ACC112 (cell line): ENCODE results near the gene ZBED1.

Experiments used
- H2AFZ ChIP-seq: fragments of 200-600 bp; sonication (generic); one replicate; pipeline ENCODE4 v1.6.0; 2017; ENCODE audit warnings: antibody characterized with exemption, low read length; ENCODE audit not compliant: unreplicated experiment
- H3K27ac ChIP-seq: fragments of 200-600 bp; sonication (generic); 2 replicates; pipeline ENCODE4 v1.5.1; 2014; ENCODE audit warnings: low read depth, mild to moderate bottlenecking, antibody characterized with exemption, low read length, moderate library complexity
- H3K27me3 ChIP-seq: fragments of 200-600 bp; sonication (generic); 2 replicates; pipeline ENCODE4 v1.6.1; 2014; ENCODE audit warnings: mild to moderate bottlenecking, antibody characterized with exemption, low read length, moderate library complexity, mixed read lengths; ENCODE audit not compliant: insufficient read depth
- H3K36me3 ChIP-seq: fragments of 200-600 bp; sonication (generic); 2 replicates; pipeline ENCODE4 v1.6.1; 2016; ENCODE audit warnings: mild to moderate bottlenecking, antibody characterized with exemption, low read length, moderate library complexity, mixed read lengths; ENCODE audit not compliant: insufficient read depth
- H3K4me1 ChIP-seq: fragments of 200-600 bp; sonication (generic); one replicate; pipeline ENCODE4 v1.6.1; 2016; ENCODE audit warnings: low read length, mixed read lengths; ENCODE audit not compliant: insufficient read depth, unreplicated experiment, control insufficient read depth
- H3K4me3 ChIP-seq: fragments of 200-600 bp; sonication (generic); 2 replicates; pipeline ENCODE4 v1.5.1; 2014; ENCODE audit warnings: mild to moderate bottlenecking, low read depth, low read length
- H3K79me2 ChIP-seq: fragments of 200-600 bp; sonication (generic); one replicate; pipeline ENCODE4 v1.6.0; 2016; ENCODE audit warnings: low read length; ENCODE audit not compliant: control insufficient read depth, unreplicated experiment, insufficient read depth

Gene ZBED1

DNA sequence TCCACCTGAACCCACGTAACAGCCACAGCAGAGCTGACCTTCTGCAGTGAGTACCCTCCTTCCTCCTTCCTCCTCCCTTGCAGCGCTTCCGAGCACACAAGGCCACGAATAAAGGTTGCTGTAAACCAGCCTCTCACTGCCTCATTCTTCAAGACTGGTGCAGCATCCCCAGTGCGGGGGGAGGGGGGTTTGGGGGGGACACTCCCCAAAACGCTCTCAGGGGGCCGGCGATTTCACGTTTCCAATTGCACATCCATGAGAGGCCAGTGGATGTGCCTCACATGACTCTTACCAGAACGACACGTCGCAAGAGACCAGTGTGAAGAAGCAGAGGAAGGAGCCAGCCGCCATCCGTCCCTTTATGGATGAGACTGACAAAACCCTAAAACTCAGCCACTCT lies 5.2 kb downstream of the ZBED1 start:
- Histone ChIP-seq H3K4me3 (no peak overlapping the region), H3K79me2 (peaks cover 77% of the 10 kb centered on the region), H3K4me1 (peaks cover 26% of the 10 kb centered on the region), H3K27ac (no peak overlapping the region), H3K36me3 (peaks cover 20% of the 10 kb centered on the region), H3K27me3 (no peaks in the 10 kb centered on the region), H2AFZ (no peak overlapping the region)

DNA sequence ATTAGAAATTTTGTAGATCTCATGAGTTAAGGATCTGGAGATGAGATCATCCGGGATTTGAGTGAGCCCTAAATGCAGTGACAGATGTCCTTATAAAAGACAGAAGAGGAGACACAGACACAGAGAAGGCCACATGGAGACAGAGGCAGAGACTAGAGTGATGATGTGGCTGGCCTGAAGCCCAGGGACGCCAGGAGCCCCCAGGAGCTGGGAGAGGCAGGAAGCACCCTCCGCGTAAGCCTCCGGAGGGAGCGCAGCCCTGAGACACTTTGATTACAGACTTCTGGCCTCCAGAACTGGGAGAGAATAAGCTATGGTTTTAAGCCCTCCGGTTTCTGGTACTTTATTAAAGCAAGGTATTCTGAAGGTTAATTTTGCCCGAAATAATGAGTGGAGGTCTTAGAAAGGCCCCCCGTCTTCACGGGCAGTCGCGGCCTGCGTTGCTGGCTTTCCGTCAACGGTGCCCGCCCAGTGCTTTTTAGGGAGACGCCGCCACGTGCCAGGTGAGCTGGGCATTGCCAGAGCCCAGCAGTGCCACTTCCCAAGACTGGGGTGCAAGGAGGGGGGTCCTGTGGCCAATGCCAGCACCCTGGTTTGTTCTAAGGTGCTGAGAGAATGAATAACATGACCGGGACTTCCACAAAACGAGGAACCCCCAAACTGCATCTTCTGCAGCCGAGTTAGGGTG lies 8.1 kb downstream of the ZBED1 start:
- H3K27ac ChIP-seq = no peak overlapping the region
- H3K4me1 ChIP-seq = peaks cover 5% of the 10 kb centered on the region
- peaks cover 50% of the 10 kb centered on the region for H3K79me2 ChIP-seq

DNA sequence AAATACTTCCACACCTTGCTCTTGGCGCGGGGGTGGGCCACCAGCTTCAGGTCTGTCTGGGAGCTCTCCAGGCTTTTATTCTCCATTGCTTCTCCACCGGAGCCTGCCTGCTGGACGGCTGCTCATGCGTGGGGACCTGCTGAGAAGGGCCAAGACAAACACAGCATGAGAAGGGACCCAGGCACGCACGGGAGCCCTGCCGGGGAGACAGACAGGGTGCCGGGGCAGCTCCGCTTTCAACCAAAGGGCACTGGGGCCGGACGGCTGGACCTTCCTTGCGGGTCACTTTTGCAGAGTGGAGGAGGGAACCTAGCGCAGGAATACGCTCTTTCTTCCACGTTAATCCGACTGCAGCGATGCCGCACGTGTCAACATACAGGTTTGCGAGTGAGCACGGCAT lies 10.1 kb downstream of the ZBED1 start:
- no peak overlapping the region for H3K27ac ChIP-seq
- H2AFZ ChIP-seq = no peak overlapping the region
- H3K27me3 ChIP-seq = no peaks in the 10 kb centered on the region
- no peak overlapping the region for H3K4me3 ChIP-seq
- H3K79me2 ChIP-seq = peaks cover 36% of the 10 kb centered on the region
- peaks cover 42% of the 10 kb centered on the region for H3K36me3 ChIP-seq
- peaks cover 3% of the 10 kb centered on the region for H3K4me1 ChIP-seq

More for the DNA sequence above, 8.1 kb downstream of the ZBED1 start:
- Histone ChIP-seq H2AFZ (no peak overlapping the region), H3K4me3 (no peak overlapping the region), H3K27me3 (no peaks in the 10 kb centered on the region), H3K36me3 (peaks cover 40% of the 10 kb centered on the region)

- H3K27ac ChIP-seq = no peak overlapping the region
- no peak overlapping the region for H3K4me3 ChIP-seq
- peaks cover 36% of the 10 kb centered on the region for H3K79me2 ChIP-seq
- peaks cover 38% of the 10 kb centered on the region for H3K36me3 ChIP-seq
- H2AFZ ChIP-seq = no peak overlapping the region
- H3K27me3 ChIP-seq = no peaks in the 10 kb centered on the region
- H3K4me1 ChIP-seq = peaks cover 9% of the 10 kb centered on the region
Measured at GRCh38 chrX:2489446-2490445, 11.0 kb downstream of the ZBED1 start.

GRCh38 chrX:2488621-2489285 lies 12.0 kb downstream of the ZBED1 start:
- Histone ChIP-seq H2AFZ (no peak overlapping the region), H3K36me3 (peaks cover 38% of the 10 kb centered on the region), H3K79me2 (peaks cover 37% of the 10 kb centered on the region), H3K27me3 (no peaks in the 10 kb centered on the region), H3K4me3 (no peak overlapping the region), H3K27ac (no peak overlapping the region), H3K4me1 (peaks cover 18% of the 10 kb centered on the region)

- peaks cover 19% of the 10 kb centered on the region for H3K4me1 ChIP-seq
- no peaks in the 10 kb centered on the region for H3K27me3 ChIP-seq
- no peak overlapping the region for H2AFZ ChIP-seq
- no peak overlapping the region for H3K4me3 ChIP-seq
- H3K27ac ChIP-seq = no peak overlapping the region
- peaks cover 38% of the 10 kb centered on the region for H3K36me3 ChIP-seq
- H3K79me2 ChIP-seq = peaks cover 32% of the 10 kb centered on the region
Measured at GRCh38 chrX:2487366-2487765, 13.4 kb downstream of the ZBED1 start.

- Histone ChIP-seq H3K4me1 (peaks cover 19% of the 10 kb centered on the region), H3K27me3 (no peaks in the 10 kb centered on the region), H3K79me2 (peaks cover 26% of the 10 kb centered on the region), H2AFZ (no peak overlapping the region), H3K4me3 (no peak overlapping the region), H3K36me3 (peaks cover 32% of the 10 kb centered on the region), H3K27ac (peak overlapping the region; percentile 88; the same call in 1 of the 2 replicates)
Measured at GRCh38 chrX:2486476-2487133, 14.2 kb downstream of the ZBED1 start.

GRCh38 chrX:2485789-2486345 lies 14.9 kb downstream of the ZBED1 start:
- no peak overlapping the region for H3K4me3 ChIP-seq
- peaks cover 24% of the 10 kb centered on the region for H3K79me2 ChIP-seq
- peak overlapping the region; percentile 25 for H2AFZ ChIP-seq
- H3K36me3 ChIP-seq = peaks cover 29% of the 10 kb centered on the region
- no peaks in the 10 kb centered on the region for H3K27me3 ChIP-seq
- peak overlapping the region; percentile 88 for H3K27ac ChIP-seq
- peaks cover 19% of the 10 kb centered on the region for H3K4me1 ChIP-seq

DNA sequence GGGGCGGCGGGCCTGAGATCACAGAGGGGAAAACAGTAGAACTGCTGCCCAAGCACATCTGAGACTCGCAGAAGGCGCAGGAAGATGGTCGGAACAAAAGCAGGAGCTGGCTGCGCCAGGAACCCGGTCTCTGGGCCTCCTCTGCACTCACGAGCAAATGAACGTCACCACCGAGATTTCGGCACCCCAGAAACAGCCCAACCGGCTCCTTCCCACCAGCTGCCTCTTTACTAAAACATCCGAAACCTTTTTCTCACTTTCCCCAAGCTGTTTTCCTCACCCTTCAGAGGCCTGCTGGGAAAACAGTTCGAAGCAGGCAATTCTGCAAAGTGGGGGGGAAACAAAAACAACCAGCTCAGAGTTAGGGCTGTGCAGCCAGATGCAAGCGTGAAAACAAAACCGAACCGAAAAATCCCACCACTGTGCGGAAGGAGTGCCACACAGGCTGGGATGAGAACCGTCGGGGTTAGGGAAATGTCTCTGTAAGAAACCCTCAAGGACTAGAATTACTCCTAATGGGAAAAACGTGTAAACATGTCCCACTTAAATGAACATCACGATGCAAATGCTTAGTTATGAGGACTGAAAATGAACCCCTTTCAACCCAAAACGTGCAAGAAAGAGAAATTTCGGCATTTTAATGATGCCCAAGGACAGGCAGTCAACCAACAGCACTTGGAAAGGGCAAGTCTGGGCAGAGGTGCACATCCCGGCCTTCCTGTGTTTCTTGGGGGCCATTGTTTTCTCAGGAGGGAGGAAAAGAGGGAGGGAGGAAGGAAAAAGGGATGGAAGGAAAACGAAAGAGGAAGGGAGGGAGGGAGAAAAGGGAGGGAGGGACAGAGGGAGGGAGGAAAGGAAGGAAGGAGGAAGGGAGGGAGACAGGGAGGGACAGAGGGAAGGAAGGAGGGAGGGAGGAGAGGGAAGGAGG lies 15.8 kb downstream of the ZBED1 start:
- Histone ChIP-seq H3K4me1 (peaks cover 19% of the 10 kb centered on the region), H3K36me3 (peaks cover 26% of the 10 kb centered on the region), H3K79me2 (peaks cover 27% of the 10 kb centered on the region), H3K27me3 (no peaks in the 10 kb centered on the region), H2AFZ (peak overlapping the region; percentile 100), H3K4me3 (peak overlapping the region; percentile 78), H3K27ac (peak overlapping the region; percentile 88)
